ENCODE results near the gene FCER1A. TPM values are rescaled to one million over a fixed set of nuclear protein-coding genes. Genes with fewer than 3 reads are reported as not detected.

Gene FCER1A
- total RNA-seq = 2.0 TPM
- long read RNA-seq = 0 reads

- ATAC-seq (no peak), DNase-seq (no peak)
- intact Hi-C loops (cut with micrococcal nuclease) = no loop called here
Measured at GRCh38 chr1:159302095-159302494, at the start of gene FCER1A. FCER1A (plus strand) TSS chr1:159302336; CDS start chr1:159302365, 29 bp downstream.

- no peak for DNase-seq
- ATAC-seq = no peak
- intact Hi-C loops (cut with micrococcal nuclease) = no loop called here
Measured at GRCh38 chr1:159261311-159261710, 40.8 kb upstream of the FCER1A start.

GRCh38 chr1:159261721-159262494 lies 40.2 kb upstream of the FCER1A start:
- intact Hi-C loops (cut with micrococcal nuclease) = no loop called here
- no peak for ATAC-seq
- DNase-seq = no peak

GRCh38 chr1:159266832-159267231 lies 35.3 kb upstream of the FCER1A start:
- no peak for DNase-seq
- no peak for ATAC-seq
- intact Hi-C loops (cut with micrococcal nuclease) = no loop called here

- intact Hi-C loops (cut with micrococcal nuclease) = no loop called here
- no peak for DNase-seq
- no peak for ATAC-seq
Measured at GRCh38 chr1:159274631-159275030, 27.5 kb upstream of the FCER1A start.

- DNase-seq = no peak
- no peak for ATAC-seq
- intact Hi-C loops (cut with micrococcal nuclease) = no loop called here
Measured at GRCh38 chr1:159275891-159276290, 26.2 kb upstream of the FCER1A start.

- intact Hi-C loops (cut with micrococcal nuclease) = no loop called here
- DNase-seq (no peak), ATAC-seq (no peak)
Measured at GRCh38 chr1:159279773-159280172, 22.4 kb upstream of the FCER1A start.

- intact Hi-C loops (cut with micrococcal nuclease) = no loop called here
- ATAC-seq (no peak), DNase-seq (no peak)
Measured at GRCh38 chr1:159282118-159282517, 20.0 kb upstream of the FCER1A start.

GRCh38 chr1:159289060-159289459 lies 13.1 kb upstream of the FCER1A start:
- ATAC-seq (no peak), DNase-seq (no peak)
- intact Hi-C loops (cut with micrococcal nuclease) = no loop called here

GRCh38 chr1:159291424-159291823 lies 10.7 kb upstream of the FCER1A start:
- no peak for DNase-seq
- ATAC-seq = no peak
- intact Hi-C loops (cut with micrococcal nuclease) = no loop called here

GRCh38 chr1:159296706-159297375 lies 5.3 kb upstream of the FCER1A start:
- ATAC-seq (no peak), DNase-seq (no peak)
- intact Hi-C loops (cut with micrococcal nuclease) = no loop called here

- intact Hi-C loops (cut with micrococcal nuclease) = no loop called here
- DNase-seq (no peak), ATAC-seq (no peak)
Measured at GRCh38 chr1:159300146-159300545, 2.0 kb upstream of the FCER1A start.

- DNase-seq (no peak), ATAC-seq (no peak)
- intact Hi-C loops (cut with micrococcal nuclease) = no loop called here
Measured at GRCh38 chr1:159307346-159308020, 5.3 kb downstream of the FCER1A start.

GRCh38 chr1:159311679-159312078 lies 9.5 kb downstream of the FCER1A start:
- no peak for ATAC-seq
- no peak for DNase-seq
- intact Hi-C loops (cut with micrococcal nuclease) = no loop called here

GRCh38 chr1:159315381-159315780 lies 13.2 kb downstream of the FCER1A start:
- no peak for DNase-seq
- intact Hi-C loops (cut with micrococcal nuclease) = no loop called here
- ATAC-seq = no peak

GRCh38 chr1:159318784-159319551 lies 16.8 kb downstream of the FCER1A start:
- no peak for ATAC-seq
- intact Hi-C loops (cut with micrococcal nuclease) = no loop called here
- no peak for DNase-seq

GRCh38 chr1:159334797-159335196 lies 32.7 kb downstream of the FCER1A start:
- intact Hi-C loops (cut with micrococcal nuclease) = no loop called here
- ATAC-seq (no peak), DNase-seq (no peak)

- no peak for ATAC-seq
- DNase-seq = no peak
- intact Hi-C loops (cut with micrococcal nuclease) = no loop called here
Measured at GRCh38 chr1:159338018-159338417, 35.9 kb downstream of the FCER1A start.

- intact Hi-C loops (cut with micrococcal nuclease) = no loop called here
- ATAC-seq (no peak), DNase-seq (no peak)
Measured at GRCh38 chr1:159339536-159339935, 37.4 kb downstream of the FCER1A start.

GRCh38 chr1:159341736-159342135 lies 39.6 kb downstream of the FCER1A start:
- intact Hi-C loops (cut with micrococcal nuclease) = no loop called here
- ATAC-seq = no peak
- no peak for DNase-seq

Measured in left ventricle myocardium superior (tissue), 1 donor.